HepG2 (cell line): ENCODE results near the gene TUBA4B. TPM values are rescaled to one million over a fixed set of nuclear protein-coding genes. Genes with fewer than 3 reads are reported as not detected.

Experiments used
- ASH2L ChIP-seq: fragments of 300-600, 200-600 bp; sonication (generic); IDR thresholded peaks from 2 replicates; pipeline ENCODE4 v1.7.0; 2017; ENCODE audit warnings: low read depth, mild to moderate bottlenecking, moderate library complexity, mixed read lengths, low read length; ENCODE audit not compliant: insufficient read length
- GLI4 ChIP-seq: sonication (generic); formaldehyde crosslinking; IDR thresholded peaks from 2 replicates; pipeline ENCODE4 v1.5.1; 2020; ENCODE audit warnings: missing genetic modification reagents, mild to moderate bottlenecking, moderate library complexity, borderline replicate concordance
- IRF2 ChIP-seq: IDR thresholded peaks from 2 replicates; pipeline ENCODE4 v1.6.1; 2018; ENCODE audit warnings: missing genetic modification reagents, missing compliant biosample characterization
- KDM4B ChIP-seq: sonication (generic); formaldehyde crosslinking; IDR thresholded peaks from 2 replicates; pipeline ENCODE4 v1.4.0; 2020; ENCODE audit warnings: missing genetic modification reagents
- MYNN ChIP-seq: sonication (generic); formaldehyde crosslinking; IDR thresholded peaks from 2 replicates; pipeline ENCODE4 v1.4.0; 2020; ENCODE audit warnings: mild to moderate bottlenecking, low read depth, missing genetic modification reagents
- NFKB2 ChIP-seq: sonication (generic); formaldehyde crosslinking; IDR thresholded peaks from 2 replicates; pipeline ENCODE4 v1.4.0; 2020; ENCODE audit warnings: missing genetic modification reagents, borderline replicate concordance
- NRL ChIP-seq: sonication (generic); formaldehyde crosslinking; IDR thresholded peaks from 2 replicates; pipeline ENCODE4 v1.5.0; 2020; ENCODE audit warnings: missing genetic modification reagents, mild to moderate bottlenecking, moderate library complexity, borderline replicate concordance
- PAX8 ChIP-seq: sonication (generic); formaldehyde crosslinking; IDR thresholded peaks from 2 replicates; pipeline ENCODE4 v1.8.0; 2022; ENCODE audit warnings: mild to moderate bottlenecking, missing genetic modification reagents, borderline replicate concordance
- PCBP1 ChIP-seq: fragments of 200-400 bp; formaldehyde crosslinking; IDR thresholded peaks from 2 replicates; pipeline ENCODE4 v1.6.1; 2017; ENCODE audit warnings: mild to moderate bottlenecking, low read depth, low read length, borderline replicate concordance
- PITX1 ChIP-seq: sonication (generic); formaldehyde crosslinking; IDR thresholded peaks from 2 replicates; pipeline ENCODE4 v1.5.1; 2020; ENCODE audit warnings: mild to moderate bottlenecking, missing genetic modification reagents
- RBAK ChIP-seq: sonication (generic); formaldehyde crosslinking; IDR thresholded peaks from 2 replicates; pipeline ENCODE4 v1.5.1; 2020; ENCODE audit warnings: mild to moderate bottlenecking, missing genetic modification reagents
- RCOR2 ChIP-seq: IDR thresholded peaks from 2 replicates; pipeline ENCODE4 v1.6.1; 2016; ENCODE audit warnings: missing biosample characterization, missing genetic modification reagents
- RFX3 ChIP-seq: IDR thresholded peaks from 2 replicates; pipeline ENCODE4 v1.6.1; 2016; ENCODE audit warnings: missing biosample characterization, missing genetic modification reagents
- SMAD9 ChIP-seq: sonication (generic); formaldehyde crosslinking; IDR thresholded peaks from 2 replicates; pipeline ENCODE4 v1.5.1; 2020; ENCODE audit warnings: mild to moderate bottlenecking, missing genetic modification reagents
- SRSF1 ChIP-seq: fragments of 200-400 bp; formaldehyde crosslinking; optimal IDR thresholded peaks from 2 replicates; pipeline ENCODE3; 2017; ENCODE audit warnings: mild to moderate bottlenecking, low read depth, low read length, moderate library complexity
- TFDP1 ChIP-seq: IDR thresholded peaks from 2 replicates; pipeline ENCODE4 v1.6.1; 2016; ENCODE audit warnings: missing compliant biosample characterization, missing genetic modification reagents, borderline replicate concordance
- XRCC5 ChIP-seq: fragments of 200-400 bp; formaldehyde crosslinking; optimal IDR thresholded peaks from 2 replicates; pipeline ENCODE3; 2017; ENCODE audit warnings: mild to moderate bottlenecking, low read length
- ZKSCAN5 ChIP-seq: sonication (generic); formaldehyde crosslinking; IDR thresholded peaks from 2 replicates; pipeline ENCODE4 v1.5.1; 2020; ENCODE audit warnings: mild to moderate bottlenecking, missing genetic modification reagents
- ZMYM4 ChIP-seq: sonication (generic); formaldehyde crosslinking; IDR thresholded peaks from 2 replicates; pipeline ENCODE4 v1.8.1; 2023; ENCODE audit warnings: mild to moderate bottlenecking, missing genetic modification reagents
- ZNF160 ChIP-seq: sonication (generic); formaldehyde crosslinking; IDR thresholded peaks from 2 replicates; pipeline ENCODE4 v1.8.0; 2022; ENCODE audit warnings: mild to moderate bottlenecking, inconsistent platforms, missing genetic modification reagents
- ZNF251 ChIP-seq: sonication (generic); formaldehyde crosslinking; IDR thresholded peaks from 2 replicates; pipeline ENCODE4 v1.9.0; 2021; ENCODE audit warnings: mild to moderate bottlenecking, missing genetic modification reagents
- ZNF468 ChIP-seq: sonication (generic); formaldehyde crosslinking; IDR thresholded peaks from 2 replicates; pipeline ENCODE4 v1.8.0; 2022; ENCODE audit warnings: mild to moderate bottlenecking, moderate library complexity, missing genetic modification reagents
- ZNF720 ChIP-seq: sonication (generic); formaldehyde crosslinking; IDR thresholded peaks from 2 replicates; pipeline ENCODE4 v1.4.0; 2020; ENCODE audit warnings: missing genetic modification reagents
- ZNF782 ChIP-seq: sonication (generic); formaldehyde crosslinking; IDR thresholded peaks from 2 replicates; pipeline ENCODE4 v1.4.0; 2020; ENCODE audit warnings: missing genetic modification reagents, mild to moderate bottlenecking, borderline replicate concordance
- ZSCAN21 ChIP-seq: sonication (generic); formaldehyde crosslinking; IDR thresholded peaks from 2 replicates; pipeline ENCODE4 v1.8.0; 2022; ENCODE audit warnings: mild to moderate bottlenecking, missing genetic modification reagents, moderate library complexity, borderline replicate concordance
- ZSCAN9 ChIP-seq: IDR thresholded peaks from 2 replicates; pipeline ENCODE4 v1.6.1; 2016; ENCODE audit warnings: borderline replicate concordance
- polyA plus RNA-seq, 8 experiments: library from polyadenylated mRNA; depleted of rRNA in 3 of 8; stranded (reverse) in 7 of 8; unstranded in 1 of 8; fragments of >200 nt; fragmentation: Illumina TruSeq in 4 of 8; extraction: Trizol in 4 of 8; gene quantifications; 2 replicates each; pipeline versions ENCODE4 v1.2.1 to v1.2.3, GENCODE V29; 2011 to 2016; ENCODE audit warnings: low read depth in 4 of 8, missing spikeins in 1 of 8, mixed read lengths in 1 of 8; ENCODE audit not compliant: insufficient read depth in 1 of 8
- total RNA-seq, 5 experiments: library from RNA; depleted of rRNA; stranded (reverse); fragments of >200 nt; fragmentation: Illumina TruSeq; extraction: Trizol; gene quantifications; 2 replicates each; pipeline ENCODE4 v1.2.3, GENCODE V29; 2016; ENCODE audit warnings: low read depth in 1 of 5
- TF ChIP-seq, protein P1 (sequence below): IDR thresholded peaks from 2 replicates; pipeline ENCODE4 v1.6.1; 2012; ENCODE audit warnings: low read length, improper control_type of control experiment

TUBA4B gene
- total and polyA plus RNA-seq, 2 of the 13 experiments (the other 11 are each of a cell fraction or from before 2014, with no cell fraction given), result 0.18 to 0.22 TPM

DNA sequence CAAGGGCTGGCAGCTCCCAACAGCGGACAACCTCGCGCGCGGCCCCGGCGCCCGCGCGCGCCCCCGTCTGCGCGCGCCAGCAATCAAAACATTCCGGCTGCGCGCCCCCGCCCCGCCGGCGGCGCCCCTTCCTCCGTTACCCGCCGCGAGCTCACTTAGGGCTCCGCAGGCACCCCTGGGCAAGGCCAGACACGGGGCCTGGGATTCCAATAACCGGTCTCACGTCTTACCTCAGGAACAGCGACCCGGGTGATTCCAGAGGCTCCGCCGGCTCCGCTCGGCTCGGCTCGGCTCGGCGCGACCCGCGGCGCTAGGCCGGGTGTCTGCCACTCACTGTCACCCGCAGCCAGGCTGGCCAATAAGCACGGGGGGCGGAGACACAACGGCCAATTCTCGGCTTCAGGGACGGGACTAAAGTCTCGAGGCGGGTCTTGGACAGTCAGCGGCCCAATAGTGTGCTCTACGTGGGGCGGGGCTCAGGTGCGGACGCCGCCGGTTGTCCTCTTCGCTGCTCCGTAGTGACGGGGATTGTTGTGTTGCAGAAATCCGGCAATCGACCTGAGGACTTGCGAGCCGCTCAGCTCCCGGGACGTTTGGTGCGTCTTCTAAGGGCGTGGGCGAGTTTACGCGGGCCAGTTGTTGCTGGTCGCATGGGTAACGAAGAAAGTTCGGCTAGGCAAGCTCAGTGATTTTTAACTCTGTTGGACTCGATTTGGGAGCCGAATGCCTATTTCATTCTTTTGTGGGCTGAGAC, 23.6 kb upstream of the TUBA4B start, which contains the start of the genes ANKZF1 and ATG9A (continued):
- no peak for TF ChIP-seq ZKSCAN5
- TF ChIP-seq ZSCAN9, result peak; percentile 76; the same call in 1 of the 2 replicates
- TF ChIP-seq NRL (CRISPR knock-in tag), result 0 out of 2 replicates have a peak, but pooled peaks have one; percentile 28
- TF ChIP-seq PITX1 (CRISPR knock-in tag), result peak; percentile 61
- peak; percentile 74; the same call in 1 of the 2 replicates for TF ChIP-seq IRF2
- TF ChIP-seq, protein P1, sequence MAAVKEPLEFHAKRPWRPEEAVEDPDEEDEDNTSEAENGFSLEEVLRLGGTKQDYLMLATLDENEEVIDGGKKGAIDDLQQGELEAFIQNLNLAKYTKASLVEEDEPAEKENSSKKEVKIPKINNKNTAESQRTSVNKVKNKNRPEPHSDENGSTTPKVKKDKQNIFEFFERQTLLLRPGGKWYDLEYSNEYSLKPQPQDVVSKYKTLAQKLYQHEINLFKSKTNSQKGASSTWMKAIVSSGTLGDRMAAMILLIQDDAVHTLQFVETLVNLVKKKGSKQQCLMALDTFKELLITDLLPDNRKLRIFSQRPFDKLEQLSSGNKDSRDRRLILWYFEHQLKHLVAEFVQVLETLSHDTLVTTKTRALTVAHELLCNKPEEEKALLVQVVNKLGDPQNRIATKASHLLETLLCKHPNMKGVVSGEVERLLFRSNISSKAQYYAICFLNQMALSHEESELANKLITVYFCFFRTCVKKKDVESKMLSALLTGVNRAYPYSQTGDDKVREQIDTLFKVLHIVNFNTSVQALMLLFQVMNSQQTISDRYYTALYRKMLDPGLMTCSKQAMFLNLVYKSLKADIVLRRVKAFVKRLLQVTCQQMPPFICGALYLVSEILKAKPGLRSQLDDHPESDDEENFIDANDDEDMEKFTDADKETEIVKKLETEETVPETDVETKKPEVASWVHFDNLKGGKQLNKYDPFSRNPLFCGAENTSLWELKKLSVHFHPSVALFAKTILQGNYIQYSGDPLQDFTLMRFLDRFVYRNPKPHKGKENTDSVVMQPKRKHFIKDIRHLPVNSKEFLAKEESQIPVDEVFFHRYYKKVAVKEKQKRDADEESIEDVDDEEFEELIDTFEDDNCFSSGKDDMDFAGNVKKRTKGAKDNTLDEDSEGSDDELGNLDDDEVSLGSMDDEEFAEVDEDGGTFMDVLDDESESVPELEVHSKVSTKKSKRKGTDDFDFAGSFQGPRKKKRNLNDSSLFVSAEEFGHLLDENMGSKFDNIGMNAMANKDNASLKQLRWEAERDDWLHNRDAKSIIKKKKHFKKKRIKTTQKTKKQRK, result peak; percentile 73; the same call in 1 of the 2 replicates
- no peak for TF ChIP-seq ZNF468
- peak; percentile 90; the same call in 1 of the 2 replicates for TF ChIP-seq GLI4 (CRISPR knock-in tag)
- TF ChIP-seq ZSCAN21, result no peak
- no peak for TF ChIP-seq RFX3 (CRISPR knock-in tag)
- TF ChIP-seq ZMYM4, result peak; percentile 33; the same call in 1 of the 2 replicates
- no peak; the same call in 1 of the 2 replicates for TF ChIP-seq ZNF782
- TF ChIP-seq SRSF1, result peak; percentile 34
- TF ChIP-seq SMAD9 (CRISPR knock-in tag), result peak; percentile 53; the same call in 1 of the 2 replicates
- TF ChIP-seq PCBP1, result 0 out of 2 replicates have a peak, but pooled peaks have one; percentile 67
- TF ChIP-seq TFDP1 (CRISPR knock-in tag), result no peak
- TF ChIP-seq ZNF160 (CRISPR knock-in tag), result peak; percentile 82
- TF ChIP-seq XRCC5, result peak; percentile 82
- no peak for TF ChIP-seq ZNF720 (CRISPR knock-in tag)
- TF ChIP-seq PAX8, result no peak
- no peak; the same call in 1 of the 2 replicates for TF ChIP-seq KDM4B (CRISPR knock-in tag)
- TF ChIP-seq ZNF251 (CRISPR knock-in tag), result no peak
- TF ChIP-seq MYNN (CRISPR knock-in tag), result no peak; the same call in 1 of the 2 replicates
- TF ChIP-seq RCOR2 (CRISPR knock-in tag), result no peak
- TF ChIP-seq NFKB2 (CRISPR knock-in tag), result peak; percentile 79; the same call in 1 of the 2 replicates
- TF ChIP-seq ASH2L, result peak; percentile 98
- no peak for TF ChIP-seq RBAK (CRISPR knock-in tag)
